Measurements from ENCODE around the gene OR14I1.

The OR14I1 gene

GRCh38 chr1:248702714-248703113, at the start of gene OR14I1:
TSS of gene OR14I1 (minus strand) at chr1:248702766.
- no peak for DNase-seq

DNA sequence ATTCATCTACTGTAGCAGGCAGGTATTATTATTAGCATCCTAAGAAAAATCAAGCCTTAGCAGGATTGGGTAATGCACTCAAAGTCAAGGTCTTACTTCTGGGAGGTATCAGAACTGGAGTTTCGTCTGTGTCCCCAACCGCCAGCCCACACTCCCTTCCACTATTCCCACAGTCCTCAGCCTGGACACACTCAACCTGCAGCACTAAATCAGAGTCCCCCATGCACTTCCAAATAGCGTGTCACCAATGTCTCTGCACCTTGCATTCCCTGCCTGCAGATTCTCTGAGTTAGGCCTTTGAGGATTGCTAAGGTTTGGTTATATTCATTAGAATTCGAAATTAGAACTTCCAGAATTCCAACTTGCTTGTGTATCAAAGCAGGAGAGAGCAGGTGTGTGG, 49.1 kb upstream of the OR14I1 start:
- DNase-seq: no peak

DNA sequence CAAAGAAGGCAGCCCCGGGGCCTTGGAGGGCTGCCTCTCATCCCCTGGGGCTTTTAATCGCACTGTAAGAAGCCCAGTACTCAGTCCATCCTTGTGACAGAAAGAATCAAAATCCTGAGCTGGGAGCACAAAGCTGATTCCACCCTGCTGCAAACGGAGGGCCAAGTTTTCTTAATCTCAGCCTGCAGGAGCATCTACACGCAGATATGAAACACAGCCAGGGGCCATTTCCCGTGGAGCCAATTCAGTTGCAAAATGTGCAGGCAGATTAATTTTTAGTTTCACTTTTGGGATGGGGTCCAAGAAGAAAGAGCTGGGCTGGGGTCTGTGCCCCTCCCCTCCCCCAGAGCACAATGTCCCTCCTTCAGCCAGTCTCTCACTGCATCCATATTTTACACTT, 48.6 kb upstream of the OR14I1 start:
- DNase-seq: no peak

DNA sequence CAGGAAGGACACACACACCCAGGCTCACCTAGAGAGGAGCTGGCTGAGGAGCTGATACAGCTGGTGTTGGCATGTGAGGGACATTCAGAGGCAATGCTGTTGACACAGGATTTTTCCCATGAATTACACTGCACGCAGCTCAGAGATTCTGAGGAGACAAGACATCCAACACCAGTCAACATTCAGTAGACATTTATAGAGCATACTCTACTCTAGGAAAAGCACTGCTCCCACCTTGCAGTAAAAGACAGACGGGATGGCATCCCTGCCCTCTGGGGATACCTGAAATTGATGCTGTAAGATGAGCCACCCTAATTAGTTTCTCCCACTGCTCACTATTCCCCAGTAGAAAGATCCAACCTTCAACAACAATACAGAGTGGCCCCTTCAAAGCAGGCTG, 47.9 kb upstream of the OR14I1 start:
- DNase-seq: no peak

DNA sequence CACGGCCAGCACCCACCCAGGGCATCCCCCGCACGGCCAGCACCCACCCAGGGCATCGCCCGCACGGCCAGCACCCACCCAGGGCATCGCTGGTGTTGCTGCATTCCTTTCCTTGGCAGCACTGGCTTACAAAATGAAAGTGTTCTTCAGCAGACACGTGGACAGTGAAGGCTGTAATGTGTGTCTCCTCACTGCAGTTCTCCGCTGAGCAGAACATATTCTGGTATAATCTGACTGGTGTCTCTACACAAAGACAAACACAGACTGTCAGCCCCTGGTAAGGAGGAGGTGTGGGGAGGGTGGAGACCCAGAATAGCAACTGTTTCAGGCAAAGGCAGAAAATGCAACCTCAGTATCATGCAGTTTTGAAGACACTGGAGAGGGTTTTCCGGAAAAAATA, 45.6 kb upstream of the OR14I1 start:
- DNase-seq: no peak

GRCh38 chr1:248740876-248741275, 38.3 kb upstream of the OR14I1 start:
- no peak for DNase-seq

GRCh38 chr1:248739572-248740205, 37.1 kb upstream of the OR14I1 start:
- no peak for DNase-seq

- no peak for DNase-seq
Observed at GRCh38 chr1:248737457-248737856, 34.9 kb upstream of the OR14I1 start.

GRCh38 chr1:248736977-248737376, 34.4 kb upstream of the OR14I1 start:
- no peak for DNase-seq

- DNase-seq: no peak
Observed at GRCh38 chr1:248733566-248733965, 31.0 kb upstream of the OR14I1 start.

DNA sequence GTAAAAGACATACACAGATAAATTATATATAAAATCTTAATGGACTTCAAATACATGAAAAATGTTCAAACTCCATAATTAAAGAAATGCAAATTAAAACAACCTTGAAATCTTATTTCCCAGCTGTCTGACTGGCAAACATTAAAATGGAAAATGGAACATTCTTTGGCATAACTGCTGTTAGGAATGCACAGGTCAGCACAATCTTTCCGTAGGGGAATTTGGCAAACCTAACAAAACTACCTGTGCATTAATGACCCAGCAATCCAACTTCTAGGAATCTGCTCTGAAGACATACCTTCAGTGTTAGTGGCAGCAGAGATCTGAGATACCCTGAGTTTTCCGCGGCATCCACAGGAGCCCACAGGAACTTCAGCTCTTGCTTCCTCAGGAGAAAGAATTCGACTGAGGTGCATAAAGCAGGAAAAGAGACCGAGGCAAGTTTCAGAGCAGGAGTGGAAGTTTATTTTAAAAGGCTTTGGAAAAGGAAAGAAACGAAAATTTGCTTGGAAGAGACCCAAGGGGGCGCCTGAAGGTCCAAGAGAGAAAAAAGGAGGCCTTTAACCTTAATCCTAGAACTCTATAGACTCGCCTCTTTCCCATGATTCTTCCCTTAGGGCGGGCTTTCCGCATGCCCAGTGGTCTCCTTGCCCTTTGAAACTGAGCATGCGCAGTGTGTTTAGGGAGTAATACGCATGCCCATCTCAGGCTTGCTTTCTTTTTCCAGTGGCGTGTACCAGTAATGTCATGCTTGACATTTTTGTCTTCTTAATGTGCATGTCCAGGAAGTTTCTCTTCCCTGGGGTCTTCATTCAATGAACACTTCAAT, 28.2 kb upstream of the OR14I1 start:
- no peak for DNase-seq

GRCh38 chr1:248714248-248714647, 11.7 kb upstream of the OR14I1 start:
- DNase-seq: no peak

DNA sequence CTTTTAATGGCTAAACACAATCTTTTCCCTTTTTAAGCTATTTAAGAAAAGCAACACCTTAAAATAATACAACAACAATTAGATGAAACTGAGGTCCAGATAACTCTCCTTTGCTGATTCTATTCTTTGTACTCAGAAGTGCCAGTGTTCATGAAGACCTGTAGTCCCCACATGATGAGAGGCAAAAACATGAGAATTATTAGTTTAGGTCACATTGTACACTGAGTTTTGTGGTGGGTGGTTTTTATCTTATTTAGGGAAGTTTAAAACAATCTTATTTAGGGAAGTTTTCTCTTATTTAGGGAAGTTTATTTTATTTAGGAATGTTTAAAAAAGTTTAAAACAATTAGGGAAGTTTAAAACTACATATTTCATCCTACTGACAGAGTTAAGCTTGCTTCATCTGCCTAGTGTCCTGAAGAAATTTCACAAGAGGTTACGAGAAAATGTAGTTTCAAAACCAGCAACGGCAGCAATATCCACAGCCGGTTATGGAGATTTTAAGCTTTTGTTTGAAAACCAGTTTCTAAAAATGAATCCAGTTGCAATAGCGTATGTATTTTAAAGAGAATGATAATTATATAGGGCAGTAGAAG, 7.8 kb upstream of the OR14I1 start:
- no peak for DNase-seq

- no peak for DNase-seq
Observed at GRCh38 chr1:248704606-248705005, 2.0 kb upstream of the OR14I1 start.

GRCh38 chr1:248703674-248704073, 1.1 kb upstream of the OR14I1 start:
- no peak for DNase-seq

DNA sequence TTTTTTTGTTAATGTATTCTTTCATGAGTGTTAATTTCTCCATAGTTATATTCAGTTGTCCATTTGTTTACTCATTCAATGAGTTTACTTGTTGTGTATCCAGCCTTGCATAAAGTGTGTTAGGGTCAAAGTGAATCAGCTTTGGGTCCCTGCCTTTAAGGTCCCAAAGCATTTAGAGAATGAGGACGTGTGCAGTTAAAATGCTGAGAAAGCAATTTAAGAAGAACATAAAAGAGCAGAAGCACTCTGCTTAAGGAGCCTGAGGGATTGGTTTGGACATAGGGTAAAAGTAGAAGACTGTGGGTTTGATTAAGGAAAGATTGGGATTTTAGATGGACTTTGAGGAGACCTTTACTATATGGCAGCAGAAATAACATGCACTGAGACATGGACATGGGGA, 3.5 kb downstream of the OR14I1 start:
- no peak for DNase-seq

GRCh38 chr1:248697907-248698306, 4.7 kb downstream of the OR14I1 start:
- DNase-seq: no peak

- no peak for DNase-seq
Observed at GRCh38 chr1:248696774-248697173, 5.8 kb downstream of the OR14I1 start.

DNA sequence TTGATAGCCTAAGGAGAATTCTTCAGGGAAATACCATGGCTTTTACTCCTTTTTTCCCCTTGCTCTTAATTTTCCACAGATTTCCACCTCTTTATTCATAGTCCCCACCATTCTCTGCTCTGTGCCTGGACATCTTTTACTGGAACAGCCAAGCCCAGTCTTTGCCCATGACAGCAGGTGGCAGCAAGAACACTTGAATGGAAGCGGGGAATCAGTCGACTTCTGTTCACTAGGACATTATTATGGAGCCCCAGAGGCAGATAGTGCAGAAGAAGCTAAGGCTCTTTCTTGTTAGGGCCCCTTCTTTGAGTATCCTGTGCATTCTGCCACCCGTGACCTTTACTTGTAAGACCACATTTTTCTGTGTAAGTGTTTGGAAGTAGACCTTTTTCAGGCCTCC, 6.3 kb downstream of the OR14I1 start:
- DNase-seq: no peak

DNA sequence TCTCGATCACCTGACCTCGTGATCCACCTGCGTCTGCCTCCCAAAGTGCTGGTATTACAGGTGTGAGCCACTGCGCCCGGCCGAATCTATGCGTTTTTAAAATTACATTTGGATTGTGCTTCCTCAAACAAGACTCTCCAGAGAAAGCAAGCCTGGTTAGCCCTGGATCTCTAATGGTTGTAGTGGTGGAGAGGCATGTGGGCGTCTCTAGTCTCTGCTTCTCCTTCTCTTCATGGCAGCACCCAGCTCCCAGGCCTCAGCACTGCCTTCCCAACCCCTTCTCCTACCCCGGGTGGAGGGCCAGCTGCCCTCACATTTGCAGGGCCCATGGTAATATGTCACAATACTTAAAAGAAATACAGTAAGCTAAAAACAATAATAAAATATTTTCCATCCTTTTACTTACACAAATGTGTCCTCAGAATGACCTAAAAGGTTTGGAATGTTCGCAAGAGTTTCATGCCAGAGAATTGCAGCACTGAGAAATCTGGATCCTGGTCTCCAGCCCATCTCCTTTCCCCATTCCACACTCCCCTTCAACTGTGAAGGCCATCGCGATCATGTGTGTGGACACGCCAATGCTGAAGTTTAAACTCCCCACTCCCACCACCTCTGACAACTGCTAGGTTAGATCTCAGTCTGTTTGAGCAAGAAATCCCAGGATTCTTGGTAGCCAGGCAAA, 7.0 kb downstream of the OR14I1 start:
- DNase-seq: no peak

GRCh38 chr1:248691567-248692155, 10.9 kb downstream of the OR14I1 start:
- DNase-seq: no peak

DNA sequence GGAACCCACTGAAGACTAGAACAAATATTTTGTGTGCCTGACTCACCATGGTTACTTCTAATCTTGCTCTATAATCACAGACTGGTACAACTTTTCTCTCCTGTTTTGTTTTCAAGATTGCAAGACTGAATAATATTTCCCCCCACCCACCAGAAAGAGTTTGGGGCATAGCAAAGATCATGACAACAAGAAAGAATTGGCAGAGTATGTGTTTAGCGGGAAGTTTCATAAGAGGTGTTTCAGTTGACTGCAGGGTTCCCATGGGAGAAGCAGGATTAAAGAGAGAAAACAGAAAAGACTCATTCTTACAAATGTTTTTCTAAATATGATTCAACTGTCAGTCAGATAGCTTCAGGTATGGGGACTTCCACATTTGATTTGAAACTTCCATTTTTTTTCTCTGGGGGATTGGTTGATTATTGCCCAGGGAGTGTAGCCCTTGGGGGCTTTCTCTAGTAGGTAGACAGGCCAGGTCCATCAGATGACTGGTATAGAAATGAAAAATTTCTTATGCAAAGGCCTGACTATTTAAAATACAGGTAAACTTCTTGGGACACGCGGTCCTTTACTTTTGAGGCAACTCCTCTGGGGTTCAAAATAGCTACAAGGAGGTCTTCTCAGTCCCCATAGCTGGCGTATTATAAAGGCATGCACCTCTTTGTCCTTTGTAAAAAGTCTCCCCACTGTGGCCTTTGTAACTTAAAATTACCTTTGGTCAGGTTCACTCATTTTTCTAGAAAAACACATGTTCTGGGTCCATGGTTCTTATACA, 13.9 kb downstream of the OR14I1 start:
- DNase-seq: no peak

All from cortex of kidney (tissue), 1 donor.